Measurements from ENCODE around the gene TPRG1. TPM values are rescaled to one million over a fixed set of nuclear protein-coding genes. Genes with fewer than 3 reads are reported as not detected.

Gene TPRG1
- total and polyA plus RNA-seq, 2 donors (not counting 3 experiments of a cell fraction or from before 2014, with no cell fraction given), result 0.30 TPM; not detected in 1

DNA sequence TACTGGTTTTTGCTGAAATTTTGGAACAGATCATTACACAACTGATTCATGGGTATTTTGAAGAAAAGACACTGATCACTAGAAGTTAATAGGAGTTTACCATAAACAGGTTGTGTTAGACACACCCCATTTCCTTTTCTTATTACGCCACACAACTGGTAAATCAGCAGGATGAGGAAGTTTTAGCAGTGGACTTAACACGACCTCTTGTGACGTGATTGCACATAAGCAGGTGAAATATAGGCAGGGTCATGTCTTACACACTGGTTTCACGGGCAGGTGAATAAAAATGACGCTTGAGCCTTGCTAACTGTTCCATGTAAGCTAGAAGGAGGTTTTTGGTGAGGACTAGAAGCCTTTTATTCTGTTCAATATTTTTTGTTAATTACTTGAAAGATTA, 27.1 kb upstream of the TPRG1 start:
- intact Hi-C loops (cut with micrococcal nuclease), result no loop called here
- FAIRE-seq, result peak; percentile 28
- Histone ChIP-seq H3K27me3 (ENCODE audit: control insufficient read depth in 2 of 2, insufficient read depth in 2 of 2, low read length in 2 of 2) (peaks cover 11% of the 10 kb centered on the region in 2 experiments), H2AFZ (ENCODE audit: low read depth, low read length) (no peak overlapping the region), H3K27ac (ENCODE audit: insufficient read depth, low read depth, low read length) (no peak overlapping the region), H4K20me1 (replicated peaks; ENCODE audit: control insufficient read depth, extremely low read depth, insufficient read depth, low read length) (no peaks in the 10 kb centered on the region), H3K9me3 (replicated peaks; ENCODE audit: control insufficient read depth, insufficient read depth, low read length) (no peaks in the 10 kb centered on the region), H3K79me2 (ENCODE audit: control insufficient read depth, insufficient read depth, low read length) (no peaks in the 10 kb centered on the region), H3K4me2 (ENCODE audit: insufficient read depth, low read length) (no peak overlapping the region), H3K36me3 (ENCODE audit: control insufficient read depth in 2 of 2, extremely low read depth in 1 of 2, insufficient read depth in 2 of 2, low read length in 2 of 2) (no peaks in the 10 kb centered on the region), H3K4me3 (replicated peaks in 1 of 3; ENCODE audit: insufficient read depth in 1 of 3, low read depth in 1 of 3, low read length in 3 of 3) (no peak overlapping the region), H3K9me1 (replicated peaks; ENCODE audit: control insufficient read depth, extremely low read depth, insufficient read depth, low read length) (no peaks in the 10 kb centered on the region), H3K9ac (replicated peaks; ENCODE audit: extremely low read depth, insufficient read depth, low read length) (no peak overlapping the region), H3K4me1 (ENCODE audit: control insufficient read depth, extremely low read depth, insufficient read depth, low read length) (no peaks in the 10 kb centered on the region)
- no peak for TF ChIP-seq POLR2AphosphoS5 (IDR thresholded peaks at IDR 0.05; ENCODE audit: insufficient read depth, low read depth, low read length)
- TF ChIP-seq GATA2 (IDR thresholded peaks at IDR 0.05; ENCODE audit: insufficient read depth, insufficient read length, low read depth, low read length), result no peak
- TF ChIP-seq JUN (IDR thresholded peaks at IDR 0.05; ENCODE audit: borderline replicate concordance, insufficient read depth, insufficient read length, low read depth), result no peak
- TF ChIP-seq FOS (IDR thresholded peaks at IDR 0.05; ENCODE audit: borderline replicate concordance, insufficient read depth, low read length), result no peak
- TF ChIP-seq MYC (IDR thresholded peaks at IDR 0.05; ENCODE audit: low read depth, low read length), result no peak
- TF ChIP-seq CTCF (IDR thresholded peaks at IDR 0.05; ENCODE audit: extremely low read depth in 1 of 2, insufficient read depth in 1 of 2, low read depth in 1 of 2, low read length in 2 of 2), result no peak
- no peak for TF ChIP-seq POLR2A (IDR thresholded peaks at IDR 0.05; ENCODE audit: low read depth, low read length)
- TF ChIP-seq, protein P1, sequence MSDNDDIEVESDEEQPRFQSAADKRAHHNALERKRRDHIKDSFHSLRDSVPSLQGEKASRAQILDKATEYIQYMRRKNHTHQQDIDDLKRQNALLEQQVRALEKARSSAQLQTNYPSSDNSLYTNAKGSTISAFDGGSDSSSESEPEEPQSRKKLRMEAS (IDR thresholded peaks at IDR 0.05; ENCODE audit: insufficient read depth, insufficient read length), result no peak
- no peak for TF ChIP-seq EZH2 (IDR thresholded peaks at IDR 0.05; ENCODE audit: borderline replicate concordance, low read depth, low read length, severe bottlenecking)
- DNase-seq (ENCODE audit: low read depth, low spot score), result peak; percentile 4
- dilution Hi-C loops (cut with MboI; ENCODE audit: extremely low pct_ligation_motif_present, low sequenced_read_pairs), result no loop called here
- POLR2A ChIA-PET, result no interaction called here
- CTCF ChIA-PET, result interaction anchor here (0.9 to 3.2 kb wide), 4 partner anchors 1402 to 1406 kb away, joined by 3 to 17 read pairs (median 4); no protein-coding TSS in a partner anchor
- BruUV-seq (replicated peaks), result no TSS peak

Measured in endothelial cell of umbilical vein (primary cell).